GM18499 (cell line): ENCODE measurements around the gene SRC.
"Not testable (repeated sequence)": the region's sequence is repeated elsewhere in the genome, so short reads cannot be mapped to it uniquely, and the experiment has no call there.

Experiments used
- ATAC-seq: cut with Tn5 transposase; IDR thresholded peaks from one replicate; pipeline ENCODE4 v1.9.1; 2021; ENCODE audit warnings: moderate number of reproducible peaks; ENCODE audit not compliant: insufficient read depth, unreplicated experiment

SRC gene

GRCh38 chr20:37334450-37334849 lies 11.5 kb upstream of the SRC start:
- ATAC-seq = no peak

GRCh38 chr20:37335642-37336368 lies 10.1 kb upstream of the SRC start:
- no peak for ATAC-seq

GRCh38 chr20:37336369-37337207 lies 9.4 kb upstream of the SRC start:
- no peak for ATAC-seq

- ATAC-seq = no peak
Observed at GRCh38 chr20:37337208-37337991, 8.5 kb upstream of the SRC start.

- not testable (repeated sequence) for ATAC-seq
Observed at GRCh38 chr20:37338380-37338779, 7.6 kb upstream of the SRC start.

GRCh38 chr20:37339208-37339607 lies 6.7 kb upstream of the SRC start:
- no peak for ATAC-seq

GRCh38 chr20:37339764-37340109 lies 6.2 kb upstream of the SRC start:
- ATAC-seq = not testable (repeated sequence)

GRCh38 chr20:37340998-37341397 lies 4.9 kb upstream of the SRC start:
- no peak for ATAC-seq

GRCh38 chr20:37341632-37342031 lies 4.3 kb upstream of the SRC start:
- ATAC-seq = no peak

- ATAC-seq = no peak
Observed at GRCh38 chr20:37342231-37343177, 3.4 kb upstream of the SRC start.

- no peak for ATAC-seq
Observed at GRCh38 chr20:37343212-37343993, 2.5 kb upstream of the SRC start.

GRCh38 chr20:37343994-37344355 lies 2.0 kb upstream of the SRC start:
- no peak for ATAC-seq

- ATAC-seq = no peak
Observed at GRCh38 chr20:37344506-37345338, 1.2 kb upstream of the SRC start.

GRCh38 chr20:37346236-37346534 lies 245 bp downstream of the SRC start:
- no peak for ATAC-seq

- ATAC-seq = no peak
Observed at GRCh38 chr20:37346535-37347346, 801 bp downstream of the SRC start.

- ATAC-seq = no peak
Observed at GRCh38 chr20:37347347-37347823, 1.4 kb downstream of the SRC start.

- no peak for ATAC-seq
Observed at GRCh38 chr20:37347891-37348791, 2.2 kb downstream of the SRC start.
